Thyroid gland (tissue), 4 donors: ENCODE results near the gene DAPK1.

Experiments used
- POLR2A ChIP-seq, 2 donors: fragments of 450-650 bp; IDR thresholded peaks; one replicate each; pipeline ENCODE4 v1.6.1; 2017; ENCODE audit warnings: antibody characterized with exemption in 2 of 2, mild to moderate bottlenecking in 2 of 2, moderate library complexity in 1 of 2
- TF ChIP-seq, protein P1 (sequence below), 6 experiments: fragments of 200-600 bp in 3 of 6; fragments of 450-650 bp in 3 of 6; sonication (generic) in 3 of 6; IDR thresholded peaks; one replicate each; pipeline ENCODE4 v1.5.1; 2016 to 2019; ENCODE audit warnings: antibody characterized with exemption in 6 of 6, mild to moderate bottlenecking in 2 of 6, inconsistent platforms in 1 of 6, moderate library complexity in 1 of 6

DNA sequence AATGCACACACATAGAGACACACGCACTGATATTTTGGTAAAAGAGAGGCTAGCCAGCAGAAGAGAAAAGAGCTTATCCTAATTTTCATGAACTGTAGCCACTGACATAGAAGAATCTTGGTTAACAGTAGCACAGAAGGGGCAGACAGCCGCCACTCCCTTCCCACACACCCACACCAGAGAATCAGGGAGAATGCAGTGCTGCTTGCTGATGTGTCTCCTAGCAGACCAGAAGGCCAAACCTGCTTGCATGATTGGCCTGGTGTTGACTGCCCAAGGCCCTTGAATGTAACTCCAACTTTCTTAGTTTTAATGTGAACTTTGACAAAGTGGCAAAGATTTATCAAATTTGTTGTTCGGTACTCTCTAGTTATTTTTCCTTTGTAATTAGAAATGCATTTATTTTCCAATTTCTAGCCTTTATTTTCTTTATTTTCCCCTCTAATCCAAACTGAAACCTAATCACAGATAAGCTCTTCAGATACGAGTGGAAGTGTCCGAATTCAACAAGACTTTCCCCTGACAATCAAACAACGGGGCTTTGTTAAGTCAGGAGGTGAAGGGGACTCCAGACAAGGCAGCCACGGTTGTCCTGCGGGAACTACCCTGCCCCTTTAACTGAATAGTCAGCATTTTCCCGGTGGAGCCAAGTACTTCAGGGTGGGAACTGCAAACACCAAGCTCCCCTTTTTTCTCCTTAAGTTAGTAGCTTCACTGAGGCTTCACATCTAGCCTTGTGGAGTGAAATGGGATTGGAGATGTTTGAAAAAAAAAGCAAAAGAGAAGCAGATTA, 146.3 kb downstream of the DAPK1 start:
- TF ChIP-seq, protein P1, sequence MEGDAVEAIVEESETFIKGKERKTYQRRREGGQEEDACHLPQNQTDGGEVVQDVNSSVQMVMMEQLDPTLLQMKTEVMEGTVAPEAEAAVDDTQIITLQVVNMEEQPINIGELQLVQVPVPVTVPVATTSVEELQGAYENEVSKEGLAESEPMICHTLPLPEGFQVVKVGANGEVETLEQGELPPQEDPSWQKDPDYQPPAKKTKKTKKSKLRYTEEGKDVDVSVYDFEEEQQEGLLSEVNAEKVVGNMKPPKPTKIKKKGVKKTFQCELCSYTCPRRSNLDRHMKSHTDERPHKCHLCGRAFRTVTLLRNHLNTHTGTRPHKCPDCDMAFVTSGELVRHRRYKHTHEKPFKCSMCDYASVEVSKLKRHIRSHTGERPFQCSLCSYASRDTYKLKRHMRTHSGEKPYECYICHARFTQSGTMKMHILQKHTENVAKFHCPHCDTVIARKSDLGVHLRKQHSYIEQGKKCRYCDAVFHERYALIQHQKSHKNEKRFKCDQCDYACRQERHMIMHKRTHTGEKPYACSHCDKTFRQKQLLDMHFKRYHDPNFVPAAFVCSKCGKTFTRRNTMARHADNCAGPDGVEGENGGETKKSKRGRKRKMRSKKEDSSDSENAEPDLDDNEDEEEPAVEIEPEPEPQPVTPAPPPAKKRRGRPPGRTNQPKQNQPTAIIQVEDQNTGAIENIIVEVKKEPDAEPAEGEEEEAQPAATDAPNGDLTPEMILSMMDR (IDR thresholded peaks at IDR 0.05), result no peak
- TF ChIP-seq POLR2A (IDR thresholded peaks at IDR 0.05), result no peak
